ENCODE results near the gene RPSA.
A peak's percentile ranks its signal among the peaks of the same experiment; 100 is the strongest.
"Not testable (repeated sequence)": the region's sequence is repeated elsewhere in the genome, so short reads cannot be mapped to it uniquely, and the experiment has no call there.

RPSA gene

DNA sequence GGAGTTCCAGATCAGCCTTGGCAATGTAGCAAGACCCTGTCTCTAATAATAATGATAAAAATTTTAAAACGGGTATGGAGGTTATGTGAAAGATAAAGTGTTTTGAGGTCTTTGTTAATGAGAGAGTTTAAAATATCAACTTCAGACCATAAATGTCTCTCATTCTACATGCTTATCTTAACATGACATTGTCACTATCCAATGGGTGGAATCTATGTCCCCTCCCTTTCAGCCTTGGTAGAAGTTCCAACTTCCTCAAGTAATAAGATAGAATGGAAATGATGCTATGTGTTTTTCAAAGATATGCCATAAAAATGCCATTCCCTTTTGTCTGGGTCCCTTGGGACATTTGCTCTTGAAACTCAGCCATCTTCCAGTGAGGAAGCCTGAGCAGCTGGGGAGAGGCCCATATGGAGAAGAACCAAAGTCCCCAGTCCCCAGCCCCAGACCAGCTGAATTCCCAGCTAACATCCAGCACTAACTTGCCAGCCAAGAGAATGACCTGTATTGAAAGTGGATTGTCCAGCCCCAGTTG is 17.0 kb downstream of the RPSA start:
- DNase-seq = no peak

DNA sequence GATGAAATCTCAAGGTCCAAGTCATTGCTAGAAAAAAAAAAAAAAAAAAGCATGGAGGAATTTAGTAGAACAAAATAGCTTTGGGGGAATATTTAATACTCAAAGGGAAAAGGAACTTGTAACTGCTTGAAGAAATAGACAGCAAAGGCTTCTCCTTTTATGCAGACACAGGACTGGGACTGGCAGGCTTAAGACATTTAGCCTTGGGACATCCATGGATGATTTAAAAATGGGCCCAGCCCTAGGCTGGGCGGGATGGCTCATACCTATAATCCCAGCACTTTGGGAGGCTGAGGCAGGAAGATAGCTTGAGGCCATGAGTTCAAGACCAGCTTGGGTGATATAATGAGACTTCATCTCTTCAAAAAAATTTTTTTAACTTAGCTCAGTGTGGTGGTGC is 19.8 kb downstream of the RPSA start:
- no peak for DNase-seq

DNA sequence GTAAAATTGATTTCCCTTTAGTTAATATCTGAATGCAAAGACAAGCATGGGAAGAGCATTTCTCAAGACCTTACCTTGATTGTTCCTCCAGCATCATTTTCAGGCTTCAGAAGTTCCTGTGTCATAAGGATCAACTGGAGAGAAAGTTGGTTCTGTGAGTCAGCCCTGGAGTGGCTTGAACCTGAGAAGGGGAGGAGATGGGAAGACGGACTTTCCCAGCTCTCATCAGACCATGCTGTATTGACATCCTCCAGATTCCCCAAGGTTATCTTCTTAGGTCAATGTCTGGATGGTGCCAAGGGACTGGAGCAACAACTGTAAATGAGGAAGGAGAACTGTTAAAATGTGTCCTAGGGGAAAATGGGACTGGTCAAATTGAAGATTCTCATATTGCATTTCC is 21.0 kb downstream of the RPSA start:
- DNase-seq = no peak

DNA sequence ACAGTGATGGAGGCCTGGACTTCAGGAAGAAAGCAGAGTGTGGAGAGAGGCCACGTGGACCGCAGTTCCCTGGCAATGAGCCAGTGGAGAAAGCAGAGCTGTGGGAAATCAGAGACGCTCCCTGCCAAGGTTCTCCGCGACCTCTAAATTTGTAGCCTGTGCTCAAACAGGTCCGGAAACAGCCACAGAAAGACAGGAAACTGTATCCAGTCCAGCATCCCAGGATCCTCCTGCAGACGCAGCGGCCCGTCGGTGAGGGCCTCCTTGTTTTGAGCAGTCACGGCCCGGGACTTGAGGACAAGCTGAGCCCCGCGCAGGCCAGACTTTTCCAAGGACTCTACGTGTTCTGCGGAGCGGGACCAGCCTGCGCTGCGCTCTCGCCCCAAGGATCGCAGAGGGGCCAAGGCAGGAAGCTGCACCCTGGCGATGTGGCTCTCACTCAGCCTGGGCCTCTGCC is 22.3 kb downstream of the RPSA start:
- DNase-seq = no peak

DNA sequence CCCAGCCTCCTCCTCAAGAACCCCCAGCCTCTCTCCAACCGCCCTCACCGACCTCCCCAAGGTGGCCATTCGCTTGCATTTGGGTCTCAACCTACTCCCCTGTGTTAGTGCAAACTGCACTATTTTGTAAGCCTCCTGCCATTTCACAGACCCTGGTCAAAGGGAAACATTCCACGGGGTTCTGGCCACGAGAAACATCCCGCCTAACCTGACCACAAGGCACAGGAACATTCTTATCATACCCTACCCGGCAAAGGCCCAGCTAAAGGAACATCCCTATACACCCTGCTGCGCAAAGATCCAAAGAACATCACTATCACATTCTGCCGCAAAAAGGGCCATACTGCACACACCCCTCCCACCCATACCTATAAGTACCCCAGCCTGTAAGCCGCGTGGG is 22.9 kb downstream of the RPSA start:
- no peak for DNase-seq

DNA sequence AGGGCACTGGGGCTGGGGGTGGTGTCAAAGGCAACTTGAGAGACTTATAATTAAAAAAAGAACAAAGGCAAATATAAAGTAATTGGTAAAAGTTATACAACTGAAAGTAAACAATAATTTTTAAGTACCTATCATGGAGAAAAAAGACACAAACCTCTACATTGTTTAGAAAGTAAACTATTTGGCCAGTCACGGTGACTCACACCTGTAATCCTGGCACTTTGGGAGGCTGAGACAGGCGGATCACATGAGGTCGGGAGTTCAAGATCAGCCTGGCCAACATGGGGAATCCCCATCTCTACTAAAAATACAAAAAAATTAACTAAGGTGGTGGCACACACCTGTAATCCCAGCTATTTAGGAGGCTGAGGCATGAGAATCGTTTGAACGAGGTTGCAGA is 25.8 kb downstream of the RPSA start:
- DNase-seq = no peak

DNA sequence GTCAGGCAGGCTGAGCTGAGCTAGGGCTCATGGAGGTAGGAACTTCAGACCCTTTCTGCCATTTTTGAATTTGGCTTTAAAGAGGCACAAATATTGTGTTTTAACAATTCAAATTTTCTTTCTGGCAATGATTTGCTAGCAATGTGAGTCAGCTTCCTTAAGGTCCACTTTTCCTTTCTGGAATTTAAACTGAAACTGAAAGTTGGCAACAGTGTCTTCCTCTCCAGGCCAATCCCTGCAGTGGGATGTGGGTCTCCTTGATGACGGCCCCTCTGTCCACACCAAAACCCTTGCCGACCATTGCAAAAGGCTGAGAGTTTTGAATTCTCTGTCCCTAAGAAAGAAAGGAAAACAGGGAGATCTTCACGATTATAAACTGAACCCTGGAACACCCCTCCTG is 27.1 kb downstream of the RPSA start:
- DNase-seq = no peak

DNA sequence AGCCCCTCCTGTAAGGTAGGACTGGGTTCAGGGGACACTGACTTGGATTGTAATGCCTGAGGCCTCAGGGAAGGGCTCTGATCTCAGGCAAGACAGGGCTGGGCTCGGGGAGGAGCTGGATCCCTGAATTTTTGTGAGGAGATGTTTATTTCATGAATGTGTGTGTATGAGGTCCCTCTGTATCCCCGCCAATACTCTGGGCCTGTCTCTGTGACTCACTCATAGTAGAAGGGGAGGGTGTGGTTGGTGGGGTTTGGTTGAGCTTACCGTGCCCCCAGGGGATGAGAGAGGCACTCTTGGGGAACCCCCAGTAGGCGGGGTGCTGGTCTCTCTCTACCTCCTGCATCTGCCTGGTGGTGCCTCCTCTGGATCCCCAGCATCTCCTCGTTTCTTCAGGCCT is 28.1 kb downstream of the RPSA start:
- DNase-seq = no peak

DNA sequence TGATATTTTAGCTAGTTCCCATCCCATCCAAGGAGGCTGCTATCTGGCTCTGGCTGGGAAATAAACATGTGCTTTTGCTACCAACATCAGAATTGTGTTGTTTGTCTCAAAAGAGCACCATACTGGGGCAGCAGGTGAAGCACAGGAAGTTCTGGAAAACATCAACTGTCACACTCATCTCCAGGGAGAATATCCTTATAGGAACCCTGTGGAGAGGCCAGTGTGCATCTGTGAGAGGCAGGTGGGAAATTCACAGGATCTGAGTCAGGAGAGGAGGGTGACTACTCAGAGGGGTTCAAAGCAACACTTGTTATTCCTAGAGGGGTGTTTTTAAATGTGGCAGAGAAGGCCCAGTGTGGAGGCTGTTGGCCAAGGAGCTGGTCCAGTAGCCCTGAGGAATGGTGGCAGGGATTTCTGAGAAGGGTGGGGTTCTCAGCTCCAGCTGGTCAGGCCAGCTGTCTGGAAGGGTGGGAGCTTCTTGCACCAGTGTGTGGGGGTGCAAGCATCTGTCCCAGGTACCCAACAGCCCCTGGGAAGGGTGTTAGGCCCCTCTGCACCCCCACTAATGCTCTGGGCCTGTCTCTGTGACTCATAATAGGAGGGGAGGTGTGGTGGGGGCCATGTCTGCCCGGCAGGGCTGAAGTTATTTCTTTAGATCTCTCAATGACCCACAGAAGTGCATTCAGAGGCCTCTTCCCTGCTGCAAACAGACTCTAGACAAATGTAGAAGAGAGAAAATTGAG is 28.7 kb downstream of the RPSA start:
- no peak for DNase-seq

DNA sequence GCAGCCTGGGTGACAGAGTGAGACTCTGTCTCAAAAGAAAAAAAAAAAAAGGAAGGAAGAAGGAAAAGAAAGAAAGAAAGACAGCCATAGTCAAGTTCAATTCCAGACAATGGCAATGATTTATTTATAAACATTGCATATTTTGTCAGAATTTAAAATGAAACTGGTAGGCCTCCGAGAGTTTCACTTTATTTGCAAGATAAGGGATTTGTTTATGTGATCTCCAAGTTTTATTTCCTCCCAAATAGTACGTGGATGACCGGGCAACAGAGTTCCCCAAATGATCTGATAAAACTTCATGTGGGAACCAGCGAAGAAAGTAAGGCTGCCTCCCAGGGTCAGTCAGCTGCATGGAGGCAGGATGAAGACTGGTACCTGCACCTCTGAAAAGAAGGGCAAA is 32.4 kb downstream of the RPSA start:
- no peak for DNase-seq

DNA sequence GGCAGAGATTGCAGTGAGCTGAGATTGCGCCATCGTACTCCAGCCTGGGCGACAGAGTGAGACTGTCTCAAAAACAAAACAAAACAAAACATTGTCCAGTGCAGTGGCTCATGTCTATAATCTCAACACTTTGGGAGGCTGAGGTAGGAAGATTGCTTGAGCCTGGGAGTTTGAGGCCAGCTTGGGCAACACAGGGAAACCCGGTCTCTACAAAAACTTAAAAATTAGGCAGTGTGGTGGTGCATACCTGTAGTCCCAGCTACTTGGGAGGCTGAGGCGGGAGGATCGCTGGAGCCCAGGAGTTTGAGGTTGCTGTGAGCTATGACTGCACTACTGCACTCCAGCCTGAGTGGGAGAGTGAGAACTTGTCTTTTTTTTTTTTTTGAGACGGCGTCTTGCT is 33.8 kb downstream of the RPSA start:
- no peak for DNase-seq

DNA sequence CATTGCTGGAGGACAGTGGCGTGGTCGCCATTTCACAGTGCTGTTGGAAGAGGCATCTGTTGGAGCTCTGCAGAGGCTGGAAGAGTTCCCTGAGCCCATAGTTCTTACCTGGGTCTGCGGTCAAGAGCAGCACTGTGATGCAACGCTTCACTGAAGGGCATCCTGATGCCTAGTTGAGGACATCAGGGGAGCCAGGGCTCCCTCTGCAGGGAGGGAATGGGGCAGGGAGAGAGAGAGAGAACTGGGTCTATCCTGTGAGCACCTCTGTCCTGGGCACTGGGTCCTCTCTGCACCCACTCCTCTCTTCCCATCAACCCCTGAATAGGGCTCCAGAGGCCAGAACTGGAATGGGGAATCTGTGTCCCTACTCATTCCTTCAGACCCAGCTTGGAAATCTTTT is 37.0 kb downstream of the RPSA start:
- DNase-seq = no peak

DNA sequence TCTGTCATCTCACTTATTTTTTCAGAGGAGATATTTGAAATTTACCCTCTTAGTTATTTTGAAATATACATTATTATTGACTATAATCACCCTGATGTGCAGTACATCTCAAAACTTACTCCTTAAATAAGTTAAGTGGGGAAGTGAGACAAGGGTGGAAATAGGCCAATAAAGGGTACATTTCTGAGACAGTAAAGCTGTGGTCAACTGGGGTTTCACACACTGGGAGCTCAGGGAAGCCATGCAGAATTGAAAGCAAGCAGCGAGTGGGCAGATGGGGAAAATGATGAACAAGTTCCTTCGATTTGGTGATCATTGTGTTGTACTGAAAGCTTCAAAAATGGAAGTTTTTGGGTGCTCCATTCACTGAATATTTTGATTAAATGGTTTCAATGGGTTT is 39.4 kb downstream of the RPSA start:
- no peak for DNase-seq

DNA sequence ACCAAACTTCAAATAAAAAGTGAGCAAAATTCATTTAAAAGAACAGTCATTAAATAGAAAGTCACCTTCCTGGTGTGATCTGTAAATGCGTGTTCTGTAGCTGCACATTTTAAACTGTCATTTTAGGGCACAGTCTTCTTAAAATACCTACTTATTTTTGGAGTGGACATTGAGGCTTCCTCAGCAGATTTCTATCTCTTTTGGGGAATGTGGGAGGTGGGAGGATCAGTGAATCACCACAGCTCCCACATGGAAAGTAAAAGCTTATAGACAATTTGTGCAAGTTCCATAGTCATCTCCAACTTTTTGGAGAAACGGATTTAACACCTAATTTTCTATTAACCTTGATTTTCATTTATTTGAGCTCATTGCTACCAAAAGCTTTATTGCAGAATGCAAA is 39.9 kb downstream of the RPSA start:
- DNase-seq = no peak

DNA sequence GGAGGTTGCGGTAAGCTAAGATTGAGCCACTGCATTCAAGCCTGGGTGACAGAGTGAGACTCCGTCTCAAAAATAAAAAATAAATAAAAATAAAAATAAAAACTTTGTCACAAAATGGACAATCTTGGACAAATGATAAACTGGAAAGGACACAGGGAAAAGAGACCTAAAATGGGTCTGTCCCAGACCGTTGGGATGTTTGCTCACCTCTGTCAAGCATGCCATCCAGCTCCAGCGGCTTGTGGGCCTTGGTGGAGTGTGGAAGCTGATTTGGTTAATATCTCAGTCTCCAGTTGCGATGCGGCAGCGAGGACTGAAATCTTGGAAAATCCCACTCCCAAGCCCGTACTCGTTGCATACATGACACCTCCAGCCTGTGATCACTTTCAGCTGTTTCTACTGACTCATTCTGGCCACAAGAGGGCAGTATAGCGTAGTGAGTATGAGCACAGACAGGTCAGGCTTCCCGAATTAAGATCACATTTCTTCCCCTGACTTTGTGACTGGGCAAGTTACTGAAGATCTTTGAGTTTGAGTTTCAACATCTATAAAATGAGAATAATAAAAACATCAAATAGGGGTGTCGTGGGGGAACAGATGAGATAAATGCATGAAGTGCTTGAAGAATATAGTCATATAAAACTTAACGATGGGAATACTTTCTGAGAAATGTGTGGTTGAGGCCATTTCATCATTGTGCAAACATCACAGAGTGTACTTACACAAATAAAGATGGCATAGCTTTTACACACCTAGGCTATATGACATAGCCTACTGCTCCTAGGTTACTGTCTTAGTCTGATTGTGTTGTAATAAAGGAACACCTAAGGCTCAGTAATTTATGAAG is 41.3 kb downstream of the RPSA start:
- peak; percentile 49 to 73 for DNase-seq

DNA sequence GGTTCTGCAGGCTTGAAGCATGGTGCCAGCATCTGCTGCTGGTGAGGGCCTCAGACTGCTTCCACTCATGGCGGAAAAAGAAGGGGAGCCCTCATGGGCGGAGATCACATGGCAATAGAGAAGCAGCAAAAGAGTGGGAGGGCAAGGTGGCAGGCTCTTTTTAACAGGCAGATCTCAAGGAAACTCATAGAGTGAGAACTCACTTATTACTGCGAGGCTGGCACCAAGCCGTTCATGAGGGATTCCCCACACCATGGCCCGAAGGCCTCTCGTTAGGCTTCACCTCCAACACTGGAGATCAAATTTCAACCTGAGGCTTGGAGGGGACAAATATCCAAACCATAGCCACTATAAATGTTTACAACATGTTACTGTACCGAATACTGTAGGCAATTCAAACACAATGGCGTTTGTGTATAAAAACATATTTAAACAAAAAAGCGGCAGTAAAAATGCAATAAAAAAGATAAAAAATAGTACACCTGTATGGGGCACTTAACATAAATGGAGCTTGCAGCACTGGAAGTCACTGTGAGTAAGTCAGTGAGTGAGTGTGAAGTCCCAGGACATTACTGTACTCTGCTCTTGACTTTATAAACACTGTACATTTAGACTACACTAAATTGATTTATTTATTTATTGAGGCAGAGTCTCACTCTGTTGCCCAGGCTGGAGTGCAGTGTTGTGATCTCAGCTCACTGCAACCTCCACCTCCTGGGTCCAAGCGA is 42.1 kb downstream of the RPSA start:
- no peak for DNase-seq

DNA sequence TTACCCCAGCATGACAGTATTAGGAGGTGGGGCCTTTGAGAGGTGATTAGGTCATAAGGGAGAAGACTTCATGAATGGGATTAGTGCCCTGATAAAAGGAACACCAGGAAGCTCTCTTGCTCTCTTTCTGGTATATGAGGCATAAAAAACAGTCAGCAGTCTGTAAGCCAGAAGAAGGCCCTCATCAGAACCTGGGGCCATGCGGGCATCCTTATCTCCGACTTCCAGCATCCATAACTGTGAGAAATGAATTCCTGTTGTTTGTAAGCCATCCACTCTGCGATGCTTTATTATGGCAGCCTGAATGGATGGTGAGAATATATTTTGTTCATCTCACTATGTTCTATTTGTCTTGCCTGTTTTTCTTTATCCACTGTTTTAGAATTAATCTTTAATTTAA is 43.3 kb downstream of the RPSA start:
- DNase-seq = no peak

DNA sequence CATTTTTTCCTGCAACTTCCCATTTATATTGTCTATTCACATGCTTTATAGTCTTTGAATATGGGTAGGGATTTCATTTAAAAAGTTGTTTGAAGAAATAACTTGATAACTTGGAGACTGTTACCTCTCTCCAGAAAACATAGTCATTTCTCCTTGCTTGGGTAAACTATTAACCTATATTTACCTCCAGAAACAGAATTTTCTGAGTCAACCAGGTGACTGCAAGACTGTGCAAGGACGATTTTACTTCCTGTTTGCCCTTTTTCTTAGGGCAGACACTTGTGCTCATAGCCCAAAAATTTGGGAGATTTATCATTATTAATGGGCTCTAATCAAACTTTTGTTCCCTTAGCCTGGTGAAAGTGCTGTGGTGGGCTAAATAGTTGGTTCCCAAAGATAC is 46.6 kb downstream of the RPSA start:
- DNase-seq = no peak

DNA sequence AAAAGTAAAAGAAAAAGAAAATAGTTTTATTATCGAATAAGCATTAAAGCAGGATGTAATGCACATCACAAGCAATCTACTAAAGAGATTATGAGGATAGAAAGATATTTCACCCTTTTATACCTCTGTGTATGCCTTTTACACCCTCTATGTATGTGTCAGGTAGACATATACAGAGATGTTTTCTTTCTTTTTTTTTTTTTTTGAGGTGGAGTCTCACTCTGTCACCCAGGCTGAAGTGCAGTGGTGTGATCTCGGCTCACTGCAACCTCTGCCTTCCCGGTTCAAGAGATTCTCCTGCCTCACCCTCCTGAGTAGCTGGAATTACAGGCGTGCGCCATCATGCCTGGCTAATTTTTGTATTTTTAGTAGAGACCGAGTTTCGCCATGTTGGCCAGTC is 47.4 kb downstream of the RPSA start:
- DNase-seq = not testable (repeated sequence)

DNA sequence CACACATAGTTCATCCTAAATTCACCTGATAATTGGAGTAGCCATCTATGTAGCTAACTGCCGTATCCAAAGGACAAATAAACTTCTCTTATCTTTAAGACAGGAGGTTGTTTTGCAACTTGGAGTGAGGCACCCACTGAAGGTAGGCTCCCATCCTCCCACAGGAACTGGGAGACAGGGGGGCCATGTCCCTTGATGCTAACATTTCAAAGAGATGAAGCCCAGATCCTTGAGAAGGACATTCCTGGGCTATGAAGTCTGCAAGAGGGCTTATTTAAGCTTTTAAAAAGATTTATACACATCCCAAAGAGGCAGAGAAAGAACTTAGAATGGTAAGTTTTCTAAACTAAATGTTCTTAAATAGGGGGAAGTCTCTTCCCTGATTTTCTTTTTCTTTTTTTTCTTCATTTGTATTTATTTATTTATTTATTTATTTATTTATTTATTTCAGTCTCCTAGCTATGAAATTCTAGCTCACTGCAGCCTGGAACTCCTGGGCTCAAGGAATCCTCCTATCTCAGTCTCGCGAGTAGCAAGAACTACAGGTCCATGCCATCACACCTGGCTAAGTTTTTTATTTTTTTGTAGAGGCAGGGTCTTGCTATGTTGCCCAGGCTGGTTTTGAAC is 48.2 kb downstream of the RPSA start:
- DNase-seq = no peak

DNA sequence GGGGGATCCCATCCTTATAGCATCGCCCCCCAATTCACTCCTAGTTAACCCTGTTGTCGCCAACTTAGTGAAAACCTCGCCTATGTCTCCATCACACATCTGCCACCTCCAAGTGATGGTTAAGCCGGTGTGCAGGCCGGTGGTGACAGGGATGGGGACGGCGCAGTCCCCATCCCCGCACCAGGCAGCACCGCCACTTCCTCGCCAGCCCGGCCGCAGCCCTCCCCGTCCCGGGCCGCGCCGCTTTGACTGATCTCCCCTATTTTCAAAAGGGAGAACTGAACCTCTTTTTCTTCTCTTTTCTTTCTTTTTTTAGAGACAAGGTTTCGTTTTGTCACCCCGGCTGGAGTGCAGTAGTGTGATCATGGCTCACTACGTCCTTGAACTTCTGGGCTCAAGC is 49.6 kb downstream of the RPSA start:
- DNase-seq = no peak

DNA sequence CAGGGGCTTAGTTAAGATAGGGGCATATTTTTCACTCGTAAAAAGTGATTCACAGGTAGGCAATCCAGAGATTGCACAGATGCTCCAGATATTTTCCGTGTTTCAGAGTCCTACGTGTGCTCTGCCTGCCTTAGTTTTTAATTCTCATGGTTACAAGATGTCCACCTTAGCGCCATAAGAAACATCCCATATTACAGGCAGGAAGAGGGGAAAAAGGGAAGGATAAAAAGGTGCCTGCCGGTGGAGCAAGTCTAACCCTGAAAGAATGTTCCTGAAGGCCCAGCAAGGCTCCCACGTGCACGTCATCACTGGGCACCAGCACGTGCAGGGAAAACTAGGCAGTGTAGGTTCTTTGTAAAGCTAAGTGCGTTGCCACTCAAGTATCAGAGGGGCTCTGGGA is 50.8 kb downstream of the RPSA start:
- DNase-seq = no peak

DNA sequence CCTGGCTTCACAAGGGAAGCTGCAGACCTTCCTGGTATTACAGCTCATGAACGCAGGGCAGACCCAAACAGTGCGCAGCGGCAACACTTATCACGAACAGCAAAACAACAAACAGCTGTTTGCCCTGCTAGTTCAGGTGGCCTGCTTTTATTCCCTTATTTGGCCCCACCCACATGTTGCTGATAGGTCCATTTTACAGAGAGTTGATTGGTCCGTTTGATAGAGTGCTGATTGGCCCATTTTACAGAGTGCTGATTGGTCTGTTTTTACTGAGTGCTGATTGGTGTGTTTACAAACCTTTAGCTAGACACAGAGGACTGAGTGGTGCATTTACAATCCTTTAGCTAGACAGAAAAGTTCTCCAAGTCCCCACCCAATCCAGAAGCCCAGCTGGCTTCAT is 52.1 kb downstream of the RPSA start:
- not testable (repeated sequence) for DNase-seq

Data from CD4-positive, alpha-beta T cell treated with Interferon alpha-2 for 1 hour (primary cell).